SU-DHL-6 (cell line): ENCODE measurements around the gene ST6GAL1.

ENCODE experiments used
- EZH2phosphoT487 ChIP-seq: fragments of 200-600 bp; sonication (generic), shearing (Covaris generic); conservative IDR thresholded peaks from 2 replicates; pipeline ENCODE4 v1.6.1; 2018; ENCODE audit warnings: mild to moderate bottlenecking, antibody characterized with exemption, low read length, moderate library complexity, mixed read lengths
- TF ChIP-seq, protein P1 (sequence below): fragments of 200-600 bp; sonication (generic); IDR thresholded peaks from one replicate; pipeline ENCODE4 v1.5.1; 2017; ENCODE audit warnings: antibody characterized with exemption, mild to moderate bottlenecking, low read length, moderate library complexity; ENCODE audit not compliant: insufficient read depth, poor library complexity, severe bottlenecking

DNA sequence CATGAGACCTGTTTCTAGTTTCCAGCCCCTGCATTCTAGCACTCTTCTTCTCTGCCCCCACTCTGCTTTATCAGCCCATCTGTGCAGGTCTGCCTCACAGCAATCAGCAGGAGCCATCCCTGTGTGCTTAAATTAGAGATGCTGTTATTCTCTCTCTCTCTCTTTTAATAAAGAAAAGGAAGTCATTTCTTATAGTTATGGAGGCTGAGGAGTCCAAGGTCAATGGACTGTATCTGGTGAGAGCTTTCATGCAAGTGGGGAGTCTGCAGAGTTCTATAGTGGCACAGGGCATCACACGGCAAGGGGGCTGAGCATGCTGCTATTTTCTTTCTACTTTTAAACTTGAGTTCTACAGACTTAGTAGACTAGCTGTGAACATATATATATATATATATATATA is 4.5 kb upstream of the ST6GAL1 start:
- TF ChIP-seq, protein P1, sequence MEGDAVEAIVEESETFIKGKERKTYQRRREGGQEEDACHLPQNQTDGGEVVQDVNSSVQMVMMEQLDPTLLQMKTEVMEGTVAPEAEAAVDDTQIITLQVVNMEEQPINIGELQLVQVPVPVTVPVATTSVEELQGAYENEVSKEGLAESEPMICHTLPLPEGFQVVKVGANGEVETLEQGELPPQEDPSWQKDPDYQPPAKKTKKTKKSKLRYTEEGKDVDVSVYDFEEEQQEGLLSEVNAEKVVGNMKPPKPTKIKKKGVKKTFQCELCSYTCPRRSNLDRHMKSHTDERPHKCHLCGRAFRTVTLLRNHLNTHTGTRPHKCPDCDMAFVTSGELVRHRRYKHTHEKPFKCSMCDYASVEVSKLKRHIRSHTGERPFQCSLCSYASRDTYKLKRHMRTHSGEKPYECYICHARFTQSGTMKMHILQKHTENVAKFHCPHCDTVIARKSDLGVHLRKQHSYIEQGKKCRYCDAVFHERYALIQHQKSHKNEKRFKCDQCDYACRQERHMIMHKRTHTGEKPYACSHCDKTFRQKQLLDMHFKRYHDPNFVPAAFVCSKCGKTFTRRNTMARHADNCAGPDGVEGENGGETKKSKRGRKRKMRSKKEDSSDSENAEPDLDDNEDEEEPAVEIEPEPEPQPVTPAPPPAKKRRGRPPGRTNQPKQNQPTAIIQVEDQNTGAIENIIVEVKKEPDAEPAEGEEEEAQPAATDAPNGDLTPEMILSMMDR = no peak
- no peak for TF ChIP-seq EZH2phosphoT487
